ENCODE data around the gene MGMT.

Gene MGMT

DNA sequence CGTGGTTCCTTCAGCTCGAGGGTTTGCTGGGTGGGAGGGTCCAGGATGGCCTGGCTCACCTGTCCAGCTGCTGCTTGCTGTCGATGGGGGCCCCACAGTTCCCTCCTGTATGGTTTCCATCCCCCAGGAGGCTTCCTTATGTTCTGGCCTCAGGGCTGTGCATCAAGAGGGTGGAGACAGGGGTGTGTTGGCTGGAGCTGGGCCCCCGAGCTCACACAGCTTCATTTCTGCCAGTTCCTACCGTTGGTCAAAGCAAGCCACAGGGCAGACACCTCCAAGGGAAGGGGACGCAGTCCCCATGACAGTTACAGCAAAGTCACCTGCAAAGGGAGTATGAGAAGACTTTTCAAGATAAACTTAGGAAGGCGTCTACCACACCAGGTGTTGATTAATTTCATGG, 340.2 kb downstream of the MGMT start:
- DNase-seq (no peak), ATAC-seq (no peak)

DNA sequence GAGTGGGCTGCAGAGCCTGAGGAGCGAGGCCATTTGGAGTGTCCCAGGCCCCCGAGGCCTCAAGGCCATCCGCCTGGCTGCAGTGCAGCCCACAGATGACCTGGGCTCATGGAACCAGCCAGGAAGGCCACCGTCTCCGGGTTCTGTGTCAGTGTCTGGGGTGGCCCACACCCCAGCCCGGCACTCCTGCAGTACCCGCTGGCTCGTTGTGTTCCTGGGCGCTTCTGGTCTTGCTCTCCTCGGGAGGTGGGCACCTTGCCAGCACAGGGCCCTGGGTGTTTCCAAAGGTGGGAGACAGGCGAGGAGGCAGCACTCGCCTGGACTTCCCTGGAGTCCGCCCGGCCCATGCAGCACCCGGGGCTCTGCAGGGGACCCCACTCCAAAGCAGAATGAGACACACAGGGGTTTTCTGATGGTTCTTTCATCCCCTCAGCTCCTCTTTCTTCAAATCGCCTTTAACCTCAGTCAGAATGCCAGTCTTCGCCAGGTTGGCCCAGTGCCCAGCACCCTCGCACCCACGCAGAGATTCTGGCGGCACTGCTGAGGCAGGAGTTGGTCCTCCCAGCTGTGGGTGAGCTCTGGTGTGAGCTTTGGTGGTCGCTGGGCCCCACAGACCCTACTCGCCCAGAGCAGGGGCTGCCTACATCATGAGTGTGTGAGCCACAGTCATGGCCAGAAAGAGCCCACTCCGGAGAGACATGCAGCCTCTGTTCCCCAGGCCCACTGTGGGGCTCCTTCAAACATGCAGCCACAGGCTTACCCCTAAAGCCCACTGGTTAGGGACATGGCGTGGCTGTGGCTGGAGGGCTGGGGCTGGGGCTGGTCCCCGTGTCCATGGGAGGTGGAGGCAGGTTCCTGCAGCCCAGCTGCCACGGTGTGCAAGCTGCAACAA, 341.3 kb downstream of the MGMT start:
- DNase-seq (no peak), ATAC-seq (no peak)

DNA sequence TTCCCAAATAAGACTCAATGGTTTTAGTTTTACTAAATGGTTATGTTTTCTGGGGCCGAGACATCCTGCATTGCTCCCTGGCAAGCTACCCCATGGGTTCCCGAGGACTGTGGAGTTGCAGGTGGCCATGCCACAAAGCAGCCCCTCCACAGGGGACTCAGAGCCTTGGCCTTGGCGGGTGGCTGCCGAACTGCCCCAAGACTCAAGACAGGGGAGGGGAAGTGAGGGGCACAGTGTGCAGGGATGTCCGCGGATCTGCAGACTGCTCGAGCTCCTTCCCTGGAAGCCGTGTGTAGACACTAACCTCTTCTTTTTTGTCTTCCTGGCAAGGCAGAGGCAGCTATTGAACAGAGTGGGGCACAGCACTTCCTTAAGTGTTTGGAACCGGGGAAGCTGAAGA, 342.4 kb downstream of the MGMT start:
- ATAC-seq, result no peak
- DNase-seq, result no peak

DNA sequence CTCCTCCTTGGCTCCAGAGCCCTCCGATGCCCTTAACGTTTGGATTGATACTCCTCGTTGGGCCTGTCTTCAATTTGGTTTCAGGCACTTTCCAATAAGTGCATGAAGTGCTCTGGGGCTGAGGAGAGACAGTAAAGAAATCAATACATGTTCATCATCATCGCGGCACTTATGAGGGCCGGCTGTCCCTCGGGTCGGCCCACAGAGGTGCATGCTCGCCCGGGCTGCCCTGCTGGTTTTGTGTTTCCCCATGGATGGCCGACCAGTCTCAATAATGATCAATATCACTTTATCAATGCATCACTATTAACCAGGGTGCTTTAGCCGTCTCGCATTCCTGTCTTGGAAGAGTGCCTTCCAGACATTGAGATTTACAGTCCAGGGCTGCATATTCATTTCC, 342.8 kb downstream of the MGMT start:
- ATAC-seq (no peak), DNase-seq (no peak)

DNA sequence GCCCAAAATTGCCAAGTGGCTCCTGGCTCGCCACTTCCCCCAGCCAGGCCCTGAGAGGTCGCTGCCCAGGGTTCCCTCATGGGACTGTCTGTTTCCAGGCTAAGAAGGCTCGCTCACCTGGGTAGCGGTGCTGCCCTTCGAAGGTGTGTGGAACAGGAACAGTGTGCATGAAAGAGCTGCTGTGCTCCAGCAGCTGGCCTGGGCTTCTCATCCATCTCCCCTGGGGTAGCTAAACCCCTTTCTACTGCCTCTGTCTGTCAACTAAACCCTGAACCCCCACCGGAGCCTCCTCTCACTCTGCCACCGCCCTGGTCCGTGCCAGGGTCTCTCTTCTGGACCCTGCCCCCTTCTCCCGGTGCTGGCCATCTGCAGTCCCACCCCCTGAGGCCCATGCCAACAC, 344.2 kb downstream of the MGMT start:
- ATAC-seq, result no peak
- DNase-seq, result no peak

DNA sequence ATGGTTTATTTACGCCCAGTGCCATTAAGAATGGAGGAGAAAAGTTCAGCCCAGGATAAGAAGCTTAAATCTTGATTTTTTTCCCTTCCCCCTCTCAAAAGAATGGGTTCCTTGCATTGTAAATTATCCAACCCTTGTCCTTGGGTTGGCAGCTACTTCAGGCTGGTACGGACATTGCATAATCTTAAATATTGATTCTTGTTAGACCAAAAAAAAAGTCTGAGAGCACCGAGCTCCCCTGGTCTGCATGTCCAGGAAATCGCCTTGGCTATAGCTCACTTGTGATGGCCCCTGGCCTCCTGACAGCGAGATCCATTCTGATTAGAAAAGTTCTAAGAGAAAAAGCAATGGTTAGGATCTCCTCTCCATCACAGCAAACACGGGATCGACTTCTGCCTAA, 345.4 kb downstream of the MGMT start:
- no peak for DNase-seq
- no peak for ATAC-seq

DNA sequence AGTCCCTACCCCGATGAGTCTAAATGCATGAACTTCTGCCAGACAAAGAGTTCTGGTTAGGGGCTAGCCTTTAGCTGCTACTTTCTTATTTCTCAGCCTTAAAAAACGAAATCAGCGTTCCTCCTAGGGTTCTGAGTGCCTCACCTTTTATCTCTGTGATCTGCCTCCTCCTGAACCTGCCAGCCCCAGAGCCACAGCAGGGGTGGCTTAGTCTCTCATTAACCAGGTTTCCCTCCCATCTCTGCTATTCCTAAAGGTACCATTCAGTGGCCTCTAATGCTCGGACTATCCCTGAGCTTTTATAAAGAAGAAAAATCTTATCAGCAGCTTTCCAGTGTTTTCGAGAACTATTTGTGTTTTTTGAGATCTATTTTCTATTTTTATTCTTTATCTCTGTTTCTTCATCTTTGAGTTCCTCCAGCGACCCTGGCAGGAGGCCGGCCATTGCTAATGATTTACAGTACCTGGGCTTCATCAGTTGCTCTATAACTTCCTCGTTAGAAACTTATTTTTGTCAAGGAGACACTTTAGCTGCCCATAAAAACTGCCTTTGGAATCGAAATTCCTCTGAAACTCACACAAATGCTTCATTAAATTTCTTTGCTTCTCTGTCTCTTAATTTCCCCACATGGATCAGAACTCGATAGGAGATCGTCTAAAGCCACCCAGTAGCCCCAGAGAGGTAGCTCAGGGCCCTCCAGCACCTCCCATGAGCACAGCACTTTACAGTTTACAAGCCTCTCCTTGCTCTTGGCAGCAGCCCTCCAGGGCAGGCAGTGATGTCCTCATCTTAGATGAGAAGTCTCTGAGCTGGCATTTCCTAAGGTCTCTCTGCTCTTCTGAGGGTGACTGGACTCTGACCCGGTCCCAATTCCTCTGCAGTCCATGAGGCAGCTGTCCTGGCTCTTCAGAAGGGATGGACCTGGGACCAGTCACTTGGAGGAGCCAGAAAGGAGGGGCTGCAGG, 347.9 kb downstream of the MGMT start:
- DNase-seq, result no peak
- no peak for ATAC-seq

DNA sequence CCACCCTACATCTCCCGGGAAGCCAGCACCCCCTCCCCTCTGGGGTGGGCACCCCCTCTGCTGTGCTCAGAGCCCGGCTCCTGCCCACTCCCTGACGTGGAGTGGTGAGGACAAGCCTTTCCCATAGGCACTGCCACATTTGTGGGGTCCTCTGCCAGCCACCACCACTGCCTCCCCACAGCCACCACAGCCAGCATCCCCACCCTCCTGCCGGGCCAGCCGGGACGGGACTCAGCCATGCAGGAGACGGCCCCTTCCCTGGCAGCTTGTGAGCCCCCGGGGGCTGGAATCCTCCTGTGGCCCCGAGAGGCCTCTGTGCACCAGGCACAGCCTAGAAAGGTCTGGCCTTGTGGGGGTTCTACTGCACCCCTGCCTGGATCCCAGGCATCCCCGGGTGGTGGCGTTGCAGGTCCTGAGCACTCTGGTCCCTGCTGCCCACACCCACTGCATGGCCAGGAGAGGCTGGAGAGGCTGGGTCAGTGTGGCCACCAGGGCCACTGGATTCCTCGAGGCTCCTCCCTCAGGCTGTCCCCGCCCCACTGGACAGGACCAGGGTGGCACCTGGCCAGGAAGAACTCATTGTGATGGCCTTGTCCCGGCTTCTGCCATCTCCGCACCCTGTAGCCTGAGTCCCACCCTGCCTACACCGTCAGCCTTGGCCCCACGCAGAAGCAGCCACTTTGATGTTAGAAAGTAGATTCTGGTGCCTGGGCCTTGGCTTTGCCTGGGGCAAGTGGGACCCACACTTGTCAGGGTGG, 349.0 kb downstream of the MGMT start:
- no peak for ATAC-seq
- no peak for DNase-seq

DNA sequence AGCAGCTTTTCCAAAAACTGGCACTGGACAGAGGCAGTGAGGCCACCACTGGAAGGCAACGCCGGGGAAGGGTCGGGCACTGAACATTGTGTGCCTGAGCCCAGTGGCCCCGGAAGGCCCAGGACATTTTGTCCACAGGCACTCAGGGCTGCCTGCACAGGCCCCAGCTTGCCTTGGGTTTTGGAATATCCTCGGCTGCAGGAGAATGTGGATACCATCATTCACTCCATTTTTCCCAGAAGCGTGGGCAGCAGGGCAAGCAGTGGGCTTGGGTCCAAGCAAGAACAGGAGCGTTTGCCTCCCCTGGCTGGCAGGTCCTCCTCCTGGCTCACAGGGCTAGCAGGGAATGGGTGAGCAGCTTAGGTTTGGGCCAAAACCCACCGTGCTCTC, 349.6 kb downstream of the MGMT start:
- DNase-seq, result no peak

More for the DNA sequence above, 349.6 kb downstream of the MGMT start:
- ATAC-seq, result no peak
